Spleen (tissue), 7 donors: Measurements from ENCODE around the gene NUP214.
A peak's percentile ranks its signal among the peaks of the same experiment; 100 is the strongest.

Experiments used
- POLR2A ChIP-seq, 3 donors: fragments of 450-650 bp; IDR thresholded peaks; one replicate each; pipeline ENCODE4 v1.5.1; 2017; ENCODE audit warnings: antibody characterized with exemption in 3 of 3, mild to moderate bottlenecking in 1 of 3
- POLR2AphosphoS5 ChIP-seq, 3 donors: sonication (generic); formaldehyde crosslinking; IDR thresholded peaks; one replicate each; pipeline ENCODE4 v1.5.1; 2017; ENCODE audit warnings: antibody characterized with exemption in 3 of 3
- TF ChIP-seq, protein P1 (sequence below), 11 experiments: fragments of 200-600 bp in 7 of 11; fragments of 450-650 bp in 4 of 11; sonication (generic) in 4 of 11; IDR thresholded peaks in 8 of 11; conservative IDR thresholded peaks in 3 of 11; 1 replicate in 7 of 11; 2 replicates in 4 of 11; pipeline versions ENCODE4 v1.4.0 to v1.8.0; 2016 to 2021; ENCODE audit warnings: antibody characterized with exemption in 11 of 11, inconsistent platforms in 4 of 11, mild to moderate bottlenecking in 1 of 11
- donor health status: DM: no; HTN: no; CAD: no; lungs with moderate emphysema.
- donor health status: DM: no; HTN: no; CAD: no.
- donor health status: DM: no; HTN: no; CAD: no.

DNA sequence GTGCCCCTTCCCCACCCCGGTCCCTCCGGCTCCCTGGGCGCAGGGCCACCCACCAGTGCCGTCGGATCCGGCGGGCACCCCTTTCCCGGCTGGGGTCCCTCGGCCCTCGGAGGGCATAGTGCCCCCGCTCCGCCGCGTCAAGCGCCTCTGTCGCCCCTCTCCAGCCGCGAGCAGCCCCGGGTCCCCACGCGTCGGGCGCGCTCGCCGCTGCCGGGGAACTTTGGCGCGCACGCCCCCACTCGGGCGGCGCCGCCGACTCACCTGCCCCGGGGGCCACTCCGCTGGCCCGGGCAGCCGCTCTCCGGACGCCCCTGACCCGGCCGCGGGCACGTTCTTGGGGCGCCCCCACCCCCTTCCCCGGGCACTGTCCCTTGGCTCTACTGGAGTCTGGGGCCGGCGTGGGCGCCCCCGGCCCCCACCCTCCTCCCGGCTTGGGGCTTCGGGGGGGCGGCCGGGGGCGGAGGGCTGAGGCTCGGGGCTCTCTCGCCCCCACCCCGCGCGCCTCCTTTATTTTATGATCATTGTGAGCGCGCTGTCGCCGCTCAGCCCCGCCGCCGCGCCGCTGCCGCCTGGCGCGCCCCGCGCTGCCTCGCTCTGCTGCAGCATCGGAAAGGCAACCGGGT, 152.0 kb downstream of the NUP214 start:
- TF ChIP-seq, protein P1, sequence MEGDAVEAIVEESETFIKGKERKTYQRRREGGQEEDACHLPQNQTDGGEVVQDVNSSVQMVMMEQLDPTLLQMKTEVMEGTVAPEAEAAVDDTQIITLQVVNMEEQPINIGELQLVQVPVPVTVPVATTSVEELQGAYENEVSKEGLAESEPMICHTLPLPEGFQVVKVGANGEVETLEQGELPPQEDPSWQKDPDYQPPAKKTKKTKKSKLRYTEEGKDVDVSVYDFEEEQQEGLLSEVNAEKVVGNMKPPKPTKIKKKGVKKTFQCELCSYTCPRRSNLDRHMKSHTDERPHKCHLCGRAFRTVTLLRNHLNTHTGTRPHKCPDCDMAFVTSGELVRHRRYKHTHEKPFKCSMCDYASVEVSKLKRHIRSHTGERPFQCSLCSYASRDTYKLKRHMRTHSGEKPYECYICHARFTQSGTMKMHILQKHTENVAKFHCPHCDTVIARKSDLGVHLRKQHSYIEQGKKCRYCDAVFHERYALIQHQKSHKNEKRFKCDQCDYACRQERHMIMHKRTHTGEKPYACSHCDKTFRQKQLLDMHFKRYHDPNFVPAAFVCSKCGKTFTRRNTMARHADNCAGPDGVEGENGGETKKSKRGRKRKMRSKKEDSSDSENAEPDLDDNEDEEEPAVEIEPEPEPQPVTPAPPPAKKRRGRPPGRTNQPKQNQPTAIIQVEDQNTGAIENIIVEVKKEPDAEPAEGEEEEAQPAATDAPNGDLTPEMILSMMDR (IDR thresholded peaks at IDR 0.05 in 8 of 11, conservative IDR thresholded peaks at IDR 0.05 in 3 of 11) = peak in 2 of 11 experiments; percentile 16 to 25
- TF ChIP-seq POLR2AphosphoS5 (IDR thresholded peaks at IDR 0.05) (no peak), POLR2A (IDR thresholded peaks at IDR 0.05) (no peak)
